Measurements from ENCODE around the gene ROPN1.

DNA sequence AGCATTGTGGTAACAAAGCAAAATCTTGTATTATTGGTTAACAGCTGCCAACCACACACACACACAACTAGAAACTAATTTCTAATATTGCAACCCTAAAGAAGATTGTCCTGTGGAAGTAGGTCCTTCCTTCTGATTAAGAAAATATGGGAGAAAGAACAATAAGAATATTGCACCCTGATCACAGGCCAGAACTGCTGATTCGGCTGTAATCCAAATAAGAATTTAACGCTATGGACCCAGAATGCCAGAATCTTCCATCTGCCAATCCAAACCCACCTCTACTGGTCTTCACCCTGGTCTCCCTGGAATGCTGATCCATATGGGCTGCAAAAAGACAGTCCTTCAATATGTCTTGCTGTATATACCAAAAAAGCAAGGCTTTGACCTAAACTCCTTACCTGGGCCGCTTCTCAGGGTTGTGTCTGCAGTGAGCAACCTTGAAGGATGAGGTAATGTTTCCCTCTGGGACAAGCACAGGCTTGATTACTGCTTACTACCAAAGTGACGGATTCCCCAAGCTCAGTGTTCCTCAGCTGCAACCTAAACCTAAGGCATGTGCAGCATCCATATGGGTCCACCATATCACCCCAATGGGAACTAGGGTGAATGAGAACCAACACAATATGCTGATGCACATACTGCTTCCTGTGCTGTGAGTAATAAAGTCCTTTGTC is 38.9 kb downstream of the ROPN1 start:
- TF ChIP-seq BHLHE40 (IDR thresholded peaks at IDR 0.05; ENCODE audit: borderline replicate concordance) (no peak), HDGF (IDR thresholded peaks at IDR 0.05; ENCODE audit: borderline replicate concordance) (no peak), FOXM1 (IDR thresholded peaks at IDR 0.05; ENCODE audit: borderline replicate concordance) (no peak), TARDBP (IDR thresholded peaks at IDR 0.05) (no peak), ARNT (IDR thresholded peaks at IDR 0.05) (no peak), CTBP1 (IDR thresholded peaks at IDR 0.05; ENCODE audit: borderline replicate concordance) (no peak), ZNF384 (IDR thresholded peaks at IDR 0.05) (no peak), FOXK2 (IDR thresholded peaks at IDR 0.05) (no peak), ELF4 (IDR thresholded peaks at IDR 0.05) (no peak), NFRKB (IDR thresholded peaks at IDR 0.05) (no peak), FOXA1 (IDR thresholded peaks at IDR 0.05) (no peak)
- TF ChIP-seq, protein P1, sequence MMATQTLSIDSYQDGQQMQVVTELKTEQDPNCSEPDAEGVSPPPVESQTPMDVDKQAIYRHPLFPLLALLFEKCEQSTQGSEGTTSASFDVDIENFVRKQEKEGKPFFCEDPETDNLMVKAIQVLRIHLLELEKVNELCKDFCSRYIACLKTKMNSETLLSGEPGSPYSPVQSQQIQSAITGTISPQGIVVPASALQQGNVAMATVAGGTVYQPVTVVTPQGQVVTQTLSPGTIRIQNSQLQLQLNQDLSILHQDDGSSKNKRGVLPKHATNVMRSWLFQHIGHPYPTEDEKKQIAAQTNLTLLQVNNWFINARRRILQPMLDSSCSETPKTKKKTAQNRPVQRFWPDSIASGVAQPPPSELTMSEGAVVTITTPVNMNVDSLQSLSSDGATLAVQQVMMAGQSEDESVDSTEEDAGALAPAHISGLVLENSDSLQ (IDR thresholded peaks at IDR 0.05), result no peak

Data from HEK293T (cell line).